ENCODE measurements around the gene VDAC1.
"Not testable (repeated sequence)": the region's sequence is repeated elsewhere in the genome, so short reads cannot be mapped to it uniquely, and the experiment has no call there.

The VDAC1 gene

GRCh38 chr5:134004626-134005416 is at the start of gene VDAC1:
VDAC1 (minus strand) TSS chr5:134004975; CDS start chr5:133993012, 11,963 bp downstream.
- peak; percentile 78 for DNase-seq

GRCh38 chr5:134053840-134054338 is 49.1 kb upstream of the VDAC1 start:
- DNase-seq = no peak

- no peak for DNase-seq
Observed at GRCh38 chr5:134053314-134053839, 48.6 kb upstream of the VDAC1 start.

- DNase-seq = no peak
Observed at GRCh38 chr5:134051305-134051704, 46.5 kb upstream of the VDAC1 start.

- no peak for DNase-seq
Observed at GRCh38 chr5:134048864-134049263, 44.1 kb upstream of the VDAC1 start.

- DNase-seq = no peak
Observed at GRCh38 chr5:134047687-134048056, 42.9 kb upstream of the VDAC1 start.

GRCh38 chr5:134046801-134047686 is 42.3 kb upstream of the VDAC1 start:
- no peak for DNase-seq

- DNase-seq = no peak
Observed at GRCh38 chr5:134046330-134046729, 41.6 kb upstream of the VDAC1 start.

- no peak for DNase-seq
Observed at GRCh38 chr5:134043793-134044792, 39.3 kb upstream of the VDAC1 start.

- DNase-seq = no peak
Observed at GRCh38 chr5:134041570-134042411, 37.0 kb upstream of the VDAC1 start.

GRCh38 chr5:134038138-134038537 is 33.4 kb upstream of the VDAC1 start:
- DNase-seq = no peak

GRCh38 chr5:134037160-134037559 is 32.4 kb upstream of the VDAC1 start:
- no peak for DNase-seq

- DNase-seq = no peak
Observed at GRCh38 chr5:134034326-134034725, 29.6 kb upstream of the VDAC1 start.

- DNase-seq = not testable (repeated sequence)
Observed at GRCh38 chr5:134030303-134030964, 25.7 kb upstream of the VDAC1 start.

GRCh38 chr5:134029156-134029555 is 24.4 kb upstream of the VDAC1 start:
- peak; percentile 40 for DNase-seq

GRCh38 chr5:134028496-134028895 is 23.7 kb upstream of the VDAC1 start:
- DNase-seq = no peak

- DNase-seq = no peak
Observed at GRCh38 chr5:134027288-134027615, 22.5 kb upstream of the VDAC1 start.

- DNase-seq = no peak
Observed at GRCh38 chr5:134026521-134027287, 21.9 kb upstream of the VDAC1 start.

GRCh38 chr5:134025786-134026185 is 21.0 kb upstream of the VDAC1 start:
- DNase-seq = no peak

- DNase-seq = no peak
Observed at GRCh38 chr5:134024811-134025210, 20.0 kb upstream of the VDAC1 start.

All from GOT3 (cell line).